HG03558 (cell line): ENCODE results near the gene TOMM7.

Experiments
- ATAC-seq: cut with Tn5 transposase; IDR thresholded peaks from one replicate; pipeline ENCODE4 v1.9.1; 2021; ENCODE audit warnings: moderate number of reproducible peaks; ENCODE audit not compliant: unreplicated experiment; ENCODE audit errors: extremely low read depth

Gene TOMM7

DNA sequence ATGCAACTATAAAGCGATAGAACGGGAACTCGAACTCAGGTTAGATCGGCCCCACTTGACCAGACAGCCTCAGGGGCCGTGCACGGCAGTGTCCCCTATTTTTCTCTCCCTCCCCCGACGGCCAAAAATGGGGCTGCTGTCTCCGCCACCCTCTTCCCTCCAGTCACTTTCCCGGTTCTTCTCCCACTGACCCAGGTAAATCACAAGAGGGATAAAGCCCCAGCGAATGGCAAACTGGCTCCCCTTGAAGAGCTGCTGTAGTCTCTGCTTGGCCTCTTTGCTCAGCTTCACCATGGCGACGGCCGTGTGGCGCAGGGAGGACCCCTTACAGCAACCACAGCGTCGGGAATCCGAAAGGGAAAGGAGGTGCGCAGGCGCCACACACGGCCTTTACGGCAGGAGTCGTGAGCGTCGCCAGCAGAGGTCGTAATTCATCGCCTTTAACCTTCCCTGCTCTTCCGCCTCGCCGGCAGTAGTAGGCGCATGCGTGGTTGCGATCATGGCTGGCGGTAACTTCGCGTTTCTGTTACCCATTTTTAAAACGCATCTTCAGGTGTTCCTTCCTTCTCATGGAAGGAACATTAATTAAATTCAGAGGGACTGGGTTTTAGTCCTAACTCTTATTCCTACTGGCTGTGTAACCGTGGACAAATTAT lies at the start of gene TOMM7:
Gene TOMM7 (minus strand): TSS at position 364 of the 656 bp plus-strand sequence. CDS start 70 bp downstream, at position 294.
- peak; percentile 54 for ATAC-seq

DNA sequence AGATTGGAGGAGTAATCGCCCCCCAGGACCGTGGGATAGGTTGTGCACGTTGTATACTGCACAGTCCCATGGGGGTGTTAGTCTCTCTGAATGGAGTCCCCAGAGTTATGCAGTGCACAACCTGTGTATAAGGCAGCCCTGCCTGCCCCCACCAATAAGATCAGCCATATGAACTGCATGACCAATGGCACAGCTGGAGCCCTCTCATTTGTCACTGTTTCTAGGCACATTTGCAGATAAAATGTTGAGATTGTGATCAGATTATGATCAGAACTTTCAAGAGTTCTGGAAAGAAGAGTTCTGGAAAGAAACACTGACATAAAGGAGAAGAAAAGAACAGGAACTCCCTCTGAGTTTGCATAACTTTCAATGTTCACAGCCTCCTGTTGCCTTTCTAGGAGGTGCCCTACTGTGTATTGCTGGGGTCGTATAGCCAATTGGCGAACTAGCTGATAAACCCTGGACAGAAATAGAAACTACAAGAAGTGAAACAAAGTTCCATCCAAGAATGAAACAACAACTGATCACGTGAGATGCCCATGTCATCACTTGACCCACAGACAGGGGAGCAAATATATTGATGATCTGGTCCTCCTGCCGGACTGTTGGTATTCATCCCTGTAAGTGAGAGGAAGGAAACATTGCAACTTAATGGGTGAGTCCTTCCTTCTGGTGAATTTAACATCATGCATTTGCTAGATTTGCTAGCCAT lies 49.6 kb upstream of the TOMM7 start:
- peak; percentile 80 for ATAC-seq

DNA sequence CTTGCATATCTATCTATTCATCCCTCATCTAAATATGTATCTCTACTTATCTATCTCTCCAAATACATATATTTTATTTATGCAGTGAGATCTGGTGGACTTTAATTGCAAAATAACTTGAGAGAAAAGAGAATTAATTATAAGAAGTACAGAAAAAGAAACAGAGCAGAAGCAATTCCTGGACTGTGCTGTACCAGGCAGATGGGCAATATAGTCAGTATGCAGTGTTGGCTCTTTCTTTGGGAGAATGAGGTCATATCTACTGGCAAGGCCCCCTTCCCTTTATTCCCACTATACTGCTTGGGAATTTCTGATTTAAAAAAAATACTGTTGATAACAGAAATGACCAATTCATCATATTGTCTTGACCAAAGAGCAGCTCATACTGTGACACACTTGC lies 49.0 kb upstream of the TOMM7 start:
- no peak for ATAC-seq

DNA sequence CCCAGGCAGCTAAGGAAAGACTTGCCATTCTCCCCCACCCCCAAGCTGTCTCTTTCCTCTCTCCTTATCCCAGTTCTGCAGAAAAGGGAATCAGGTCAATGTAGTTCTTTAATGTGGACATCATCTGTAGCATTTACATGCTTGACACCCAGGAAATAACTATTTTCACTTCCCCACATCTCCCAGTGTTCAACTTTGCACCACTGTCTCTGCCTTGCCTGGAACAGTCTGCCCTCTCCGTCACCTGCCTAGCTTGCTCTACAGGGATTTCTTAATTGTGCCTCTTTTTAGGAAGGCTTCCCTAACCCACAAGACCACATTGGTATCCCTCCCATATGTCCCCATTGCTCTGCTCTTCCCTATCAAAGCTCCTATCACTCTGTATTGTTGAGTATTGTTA lies 45.9 kb upstream of the TOMM7 start:
- no peak for ATAC-seq

GRCh38 chr7:22867589-22867988 lies 44.9 kb upstream of the TOMM7 start:
- no peak for ATAC-seq

- no peak for ATAC-seq
These were observed 44.4 kb upstream of the TOMM7 start for GRCh38 chr7:22867003-22867402.

DNA sequence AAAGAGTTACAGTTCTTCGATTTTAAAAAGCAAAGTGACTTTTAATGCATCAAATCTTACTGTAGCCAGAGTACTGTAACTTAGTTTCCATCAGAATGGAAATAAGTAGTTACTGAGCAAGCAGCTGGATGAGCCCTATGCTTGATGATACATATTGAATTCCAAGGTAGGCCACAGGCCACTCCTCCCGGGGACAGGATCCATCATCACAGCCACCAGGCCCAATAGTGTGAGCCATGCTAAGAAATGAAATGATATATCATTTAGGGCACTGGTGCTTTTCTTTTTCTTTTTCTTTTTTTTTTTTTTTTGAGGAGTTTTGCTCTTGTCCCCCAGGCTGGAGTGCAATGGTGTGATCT lies 42.9 kb upstream of the TOMM7 start:
- ATAC-seq, result no peak

- ATAC-seq, result no peak
These were observed 42.4 kb upstream of the TOMM7 start for GRCh38 chr7:22864855-22865601.

GRCh38 chr7:22864301-22864700 lies 41.7 kb upstream of the TOMM7 start:
- ATAC-seq, result no peak

DNA sequence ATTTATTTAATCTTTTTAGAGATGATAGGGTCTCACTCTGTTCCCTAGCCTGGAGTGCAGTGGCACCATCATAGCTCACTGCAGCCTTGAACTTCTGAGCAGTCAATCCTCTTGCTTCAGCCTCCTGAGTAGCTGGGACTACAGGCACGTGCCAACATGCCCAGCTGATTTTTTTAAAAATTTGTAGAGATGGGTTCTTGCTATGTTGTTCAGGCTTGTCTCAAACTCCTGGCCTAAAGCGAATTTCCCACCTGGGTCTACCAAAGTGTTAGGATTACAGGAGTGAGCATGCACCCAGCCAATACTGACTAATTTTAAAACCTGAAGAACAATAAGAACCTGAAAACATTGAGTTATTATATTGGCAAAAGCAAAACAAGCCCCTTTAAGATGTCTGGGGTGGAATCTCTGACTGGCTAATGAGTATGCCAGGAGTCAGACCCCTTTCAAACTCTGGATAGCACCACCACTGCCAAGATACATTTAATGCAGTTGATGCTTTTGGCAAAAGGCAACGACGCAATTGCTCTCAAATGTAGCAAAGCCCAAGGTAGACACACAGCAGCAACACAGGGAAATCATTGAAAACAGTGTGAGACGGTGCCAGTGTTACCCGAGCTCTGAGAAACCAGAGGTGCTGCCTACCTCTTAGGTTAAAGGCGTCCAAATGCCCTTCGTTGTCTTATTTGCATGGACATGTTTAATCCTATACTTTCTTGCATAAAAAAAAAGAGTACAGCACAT lies 40.7 kb upstream of the TOMM7 start:
- ATAC-seq, result no peak

GRCh38 chr7:22861576-22861975 lies 38.9 kb upstream of the TOMM7 start:
- no peak for ATAC-seq

DNA sequence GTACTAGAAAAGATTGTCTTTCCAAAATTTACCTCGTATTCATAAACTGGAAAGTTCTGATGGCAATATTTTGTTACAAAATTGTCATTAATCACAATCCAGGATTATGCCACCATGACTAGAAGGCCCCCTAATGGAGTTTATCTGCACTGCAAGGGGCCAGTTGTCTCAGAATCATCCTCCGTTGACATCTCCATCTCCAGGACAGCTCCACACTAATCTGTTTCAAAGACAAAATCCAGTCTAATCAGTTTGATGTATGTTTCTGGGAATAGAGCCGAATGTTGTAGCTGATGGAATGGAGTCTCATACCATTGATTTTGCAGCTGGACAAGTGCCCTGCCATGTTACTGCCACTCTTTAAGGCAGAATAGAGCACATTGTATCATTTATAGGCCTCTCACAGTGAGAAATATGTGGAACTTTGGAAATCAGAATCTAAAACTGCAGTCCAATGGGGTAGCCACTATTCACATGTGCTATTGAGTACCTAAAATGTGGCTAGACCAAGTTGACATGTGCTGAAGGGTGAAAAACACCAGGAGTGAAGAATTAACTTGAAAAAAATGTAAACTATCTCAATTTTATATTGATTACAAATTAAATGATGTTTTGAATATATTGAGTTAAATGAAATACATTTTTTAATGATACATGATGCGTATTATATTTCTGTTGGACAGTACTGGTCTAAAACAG lies 38.3 kb upstream of the TOMM7 start:
- no peak for ATAC-seq

DNA sequence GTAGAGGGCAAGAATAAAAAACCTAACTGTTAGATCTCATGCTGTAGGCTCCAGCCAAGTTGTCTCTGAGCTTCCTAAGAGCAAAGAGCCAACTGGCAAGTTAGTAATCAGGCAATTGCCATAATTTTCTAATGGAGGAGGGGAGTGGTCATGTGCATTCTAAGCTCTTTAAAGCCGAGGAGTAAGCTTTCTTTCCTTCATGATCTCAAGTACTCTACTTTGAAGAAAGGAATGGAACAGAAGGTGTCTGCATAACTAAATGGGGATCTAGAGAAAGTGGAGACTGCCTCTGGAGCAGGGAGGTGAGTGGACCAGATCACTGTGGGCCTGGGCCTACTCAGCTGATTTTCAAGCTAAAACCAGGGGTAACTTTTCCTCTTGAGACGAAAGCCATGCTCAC lies 37.7 kb upstream of the TOMM7 start:
- no peak for ATAC-seq

GRCh38 chr7:22859641-22860290 lies 37.1 kb upstream of the TOMM7 start:
- ATAC-seq, result no peak

DNA sequence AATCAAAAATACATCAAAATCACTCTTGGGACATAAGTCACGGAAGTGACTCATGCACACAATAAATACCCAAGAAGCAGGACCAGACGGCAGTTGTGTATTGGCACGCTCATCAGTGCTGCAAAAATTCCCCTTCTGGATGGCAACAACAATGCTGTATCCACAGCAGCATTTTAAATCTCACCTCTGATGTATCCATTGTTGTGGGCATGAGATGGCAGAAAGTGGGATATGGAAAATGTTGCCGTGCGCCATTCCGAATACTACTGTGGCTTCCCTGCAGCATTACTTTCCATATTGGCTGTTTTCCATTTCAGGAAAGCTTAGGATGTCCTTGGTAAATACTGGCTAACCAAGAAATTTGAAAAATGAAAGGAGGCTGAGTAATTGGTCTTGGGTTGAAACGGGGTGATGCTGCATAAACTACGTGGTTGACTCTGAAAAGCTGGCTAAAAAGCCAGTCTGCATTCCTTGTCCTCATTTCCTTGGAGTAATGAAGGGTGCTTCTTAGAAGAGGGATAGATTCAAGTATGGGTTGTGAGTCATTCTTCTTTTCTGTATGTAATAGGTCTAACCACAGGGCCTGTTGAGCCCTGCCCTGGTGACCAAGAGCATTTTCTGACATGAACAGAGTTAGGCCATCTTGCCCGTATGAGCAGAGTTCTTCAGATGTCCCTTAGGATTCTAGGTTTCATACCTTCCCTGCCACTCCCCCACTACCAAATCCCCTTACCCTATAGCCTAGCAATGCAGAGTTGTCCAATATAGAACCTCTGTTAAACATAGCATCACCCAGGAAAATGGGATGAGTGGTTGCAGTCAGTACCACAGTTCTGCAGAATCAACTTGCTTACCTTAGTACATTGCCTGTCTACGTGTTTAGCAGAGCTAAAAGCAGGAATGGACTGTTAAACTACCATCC lies 36.3 kb upstream of the TOMM7 start:
- ATAC-seq, result no peak

DNA sequence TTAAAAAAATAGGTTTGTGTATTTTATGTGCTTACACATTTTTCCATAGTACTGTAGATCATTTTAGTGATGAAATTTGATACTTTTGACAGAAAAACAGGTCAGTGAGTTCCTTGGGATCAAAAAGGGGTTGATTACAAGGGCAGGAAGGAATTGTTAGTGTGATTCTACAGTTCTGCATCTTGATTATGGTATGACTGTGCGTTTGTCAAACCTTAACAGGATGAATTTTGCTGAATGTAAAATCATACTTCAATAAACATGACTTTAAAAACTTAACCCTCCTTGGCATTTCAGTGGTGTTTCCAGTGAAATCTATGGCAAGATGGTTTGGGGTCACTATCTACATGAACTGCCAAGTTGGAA lies 35.6 kb upstream of the TOMM7 start:
- ATAC-seq, result no peak

DNA sequence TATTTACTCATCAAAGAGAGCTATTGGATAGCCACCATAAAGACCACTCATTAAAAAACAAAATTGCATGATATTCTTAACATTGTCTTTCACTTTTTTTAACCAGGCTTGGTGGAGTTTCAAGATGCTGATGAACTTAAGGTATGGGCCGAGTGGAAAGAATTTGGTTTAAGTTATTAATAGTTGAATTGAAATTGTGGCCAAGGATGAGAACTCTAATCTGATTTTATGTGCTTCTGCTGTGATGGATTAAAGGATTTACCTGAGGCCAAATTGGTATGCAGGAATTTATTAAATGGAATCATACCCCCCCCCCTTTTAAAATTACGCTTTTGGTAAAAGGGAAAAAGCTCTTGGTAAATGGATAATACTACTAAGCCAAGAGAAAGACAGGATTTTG lies 33.8 kb upstream of the TOMM7 start:
- no peak for ATAC-seq

DNA sequence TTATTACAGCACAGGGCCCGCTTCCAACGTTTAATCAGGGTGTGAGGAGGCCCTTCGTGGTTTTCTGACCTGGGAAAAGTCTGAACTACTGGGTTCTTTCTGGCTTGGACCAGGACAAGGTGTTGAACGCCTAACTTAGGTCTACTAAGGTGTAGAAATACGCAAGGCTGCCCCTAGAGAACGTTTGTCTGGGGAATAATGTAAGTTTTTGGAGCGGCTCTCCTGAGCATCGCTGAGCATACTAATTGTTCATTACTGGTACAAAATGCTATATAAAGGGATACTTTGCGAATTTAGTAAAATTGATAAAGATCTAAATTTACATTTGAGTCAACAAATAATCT lies 32.4 kb upstream of the TOMM7 start:
- ATAC-seq, result no peak
